ENCODE results near the gene LMBR1L. TPM values are rescaled to one million over a fixed set of nuclear protein-coding genes. Genes with fewer than 3 reads are reported as not detected.

LMBR1L gene
- total RNA-seq, 1 experiment from 2014 or later = 78.2 TPM

GRCh38 chr12:49130151-49131050 is 19.8 kb upstream of the LMBR1L start (continued):
- TF ChIP-seq ZNF425 (CRISPR knock-in tag; conservative IDR thresholded peaks at IDR 0.05) (no peak), ZNF317 (CRISPR knock-in tag; IDR thresholded peaks at IDR 0.05; ENCODE audit: borderline replicate concordance, low read depth) (no peak), ATF3 (CRISPR knock-in tag; conservative IDR thresholded peaks at IDR 0.05) (no peak), E2F4 (CRISPR knock-in tag; IDR thresholded peaks at IDR 0.05; ENCODE audit: borderline replicate concordance, low read depth) (peak; percentile 94), ZNF121 (CRISPR knock-in tag; IDR thresholded peaks at IDR 0.05) (no peak), RELA (CRISPR knock-in tag; IDR thresholded peaks at IDR 0.05; ENCODE audit: borderline replicate concordance) (no peak), FOXK1 (CRISPR knock-in tag; IDR thresholded peaks at IDR 0.05) (peak; percentile 54), ERG (CRISPR knock-in tag; IDR thresholded peaks at IDR 0.05) (no peak; the same call in 1 of the 2 replicates), SP1 (CRISPR knock-in tag; conservative IDR thresholded peaks at IDR 0.05) (no peak; the same call in 1 of the 2 replicates), FOXP1 (CRISPR knock-in tag; IDR thresholded peaks at IDR 0.05; ENCODE audit: borderline replicate concordance) (peak; percentile 67), ZNF416 (CRISPR knock-in tag; IDR thresholded peaks at IDR 0.05) (no peak), NFYB (CRISPR knock-in tag; conservative IDR thresholded peaks at IDR 0.05; ENCODE audit: low read depth) (0 out of 2 replicates have a peak, but pooled peaks have one; percentile 12), E2F1 (CRISPR knock-in tag; IDR thresholded peaks at IDR 0.05) (peak; percentile 84; the same call in 1 of the 2 replicates), PRDM15 (CRISPR knock-in tag; IDR thresholded peaks at IDR 0.05) (no peak), ZNF423 (CRISPR knock-in tag; IDR thresholded peaks at IDR 0.05) (no peak), ZBTB43 (CRISPR knock-in tag; IDR thresholded peaks at IDR 0.05) (peak; percentile 30; the same call in 1 of the 2 replicates), FOXJ3 (CRISPR knock-in tag; IDR thresholded peaks at IDR 0.05; ENCODE audit: borderline replicate concordance) (0 out of 2 replicates have a peak, but pooled peaks have one; percentile 10), ATF2 (CRISPR knock-in tag; IDR thresholded peaks at IDR 0.05; ENCODE audit: borderline replicate concordance, low read depth) (0 out of 2 replicates have a peak, but pooled peaks have one; percentile 13), ATF1 (CRISPR knock-in tag; IDR thresholded peaks at IDR 0.05) (peak; percentile 33; the same call in 1 of the 2 replicates), NR3C1 (CRISPR knock-in tag; conservative IDR thresholded peaks at IDR 0.05; ENCODE audit: low read depth) (no peak), NR2C2 (CRISPR knock-in tag; IDR thresholded peaks at IDR 0.05) (no peak), USF1 (CRISPR knock-in tag; IDR thresholded peaks at IDR 0.05) (peak; percentile 90), IRF2 (CRISPR knock-in tag; IDR thresholded peaks at IDR 0.05; ENCODE audit: borderline replicate concordance, low read depth) (peak; percentile 81; the same call in 1 of the 2 replicates)
